Lung (tissue), 12 donors: ENCODE data around the gene KIAA0930. TPM values are rescaled to one million over a fixed set of nuclear protein-coding genes. Genes with fewer than 3 reads are reported as not detected.

ENCODE experiments used
- ATAC-seq: fragments of 200-7000 bp; cut with Tn5 transposase; one replicate; pipeline ENCODE4 v1.9.1; 2020; ENCODE audit warnings: moderate number of reproducible peaks; ENCODE audit not compliant: insufficient read depth, low FRiP score
- DNase-seq, 3 donors: peaks; one replicate each; pipeline ENCODE4 v3.0.0-alpha.2; 2013 to 2017
- H3K27ac ChIP-seq, 2 donors: one replicate each; pipeline ENCODE4 v1.5.1; 2013; ENCODE audit warnings: mild to moderate bottlenecking in 2 of 2, moderate library complexity in 2 of 2, control low read depth in 1 of 2, inconsistent platforms in 1 of 2, low read depth in 1 of 2, low read length in 1 of 2
- H3K27me3 ChIP-seq, 3 donors: one replicate each; pipeline ENCODE4 v1.5.1; 2013; ENCODE audit warnings: low read length in 2 of 3; ENCODE audit not compliant: control insufficient read depth in 3 of 3, insufficient read depth in 3 of 3
- H3K36me3 ChIP-seq, 4 donors: one replicate each; pipeline ENCODE4 v1.5.1; 2013; ENCODE audit warnings: low read length in 4 of 4, mild to moderate bottlenecking in 1 of 4, moderate library complexity in 1 of 4; ENCODE audit not compliant: control insufficient read depth in 4 of 4, insufficient read depth in 4 of 4
- H3K4me1 ChIP-seq, 5 donors: one replicate each; pipeline ENCODE4 v1.5.1; 2013; ENCODE audit warnings: low read length in 5 of 5, mild to moderate bottlenecking in 2 of 5, moderate library complexity in 1 of 5; ENCODE audit not compliant: control insufficient read depth in 5 of 5, insufficient read depth in 5 of 5
- H3K4me3 ChIP-seq: one replicate; pipeline ENCODE4 v1.5.1; 2013; ENCODE audit warnings: mild to moderate bottlenecking, control low read depth, moderate library complexity
- H3K9ac ChIP-seq, 2 donors: one replicate each; pipeline ENCODE4 v1.5.1; 2013; ENCODE audit warnings: low read length in 2 of 2, control low read depth in 1 of 2; ENCODE audit not compliant: insufficient read depth in 1 of 2
- H3K9me3 ChIP-seq, 4 donors: one replicate each; pipeline ENCODE4 v1.5.1; 2013; ENCODE audit warnings: low read length in 3 of 4, mild to moderate bottlenecking in 1 of 4, moderate library complexity in 1 of 4; ENCODE audit not compliant: control insufficient read depth in 4 of 4, insufficient read depth in 3 of 4
- WGBS, 2 donors: extraction: QIAGEN DNeasy Blood & Tissue Kit; methylation state at CpG; one replicate each; pipeline ENCODE4 v1.1.7; 2013; 5-methylcytosine and 5-hydroxymethylcytosine counted together
- polyA plus RNA-seq, 2 donors: library from polyadenylated mRNA; stranded (reverse); fragments of 200-250 nt; gene quantifications; one replicate each; pipeline ENCODE4 v1.2.1, GENCODE V29; 2013
- total RNA-seq, 2 donors: library from RNA; depleted of rRNA in 1 of 2; stranded (reverse); fragments of >200 nt in 1 of 2; gene quantifications; one replicate each; pipeline ENCODE4 v1.2.1, GENCODE V29; 2014 to 2021
- TF ChIP-seq, protein P1 (sequence below): IDR thresholded peaks from 2 replicates; pipeline ENCODE4 v1.5.1; 2012; ENCODE audit warnings: mild to moderate bottlenecking; ENCODE audit errors: control extremely low read depth, extremely low read depth
- donor health status: control.
- donor health status: control.
- donor health status: Bipolar disorder and iron deficiency.
- donor health status: healthy.
- donor health status: DM: yes; HTN: yes; CAD: no.

Gene KIAA0930
- total and polyA plus RNA-seq, 4 donors: 25.9 to 67.3 (median 57.3) TPM

DNA sequence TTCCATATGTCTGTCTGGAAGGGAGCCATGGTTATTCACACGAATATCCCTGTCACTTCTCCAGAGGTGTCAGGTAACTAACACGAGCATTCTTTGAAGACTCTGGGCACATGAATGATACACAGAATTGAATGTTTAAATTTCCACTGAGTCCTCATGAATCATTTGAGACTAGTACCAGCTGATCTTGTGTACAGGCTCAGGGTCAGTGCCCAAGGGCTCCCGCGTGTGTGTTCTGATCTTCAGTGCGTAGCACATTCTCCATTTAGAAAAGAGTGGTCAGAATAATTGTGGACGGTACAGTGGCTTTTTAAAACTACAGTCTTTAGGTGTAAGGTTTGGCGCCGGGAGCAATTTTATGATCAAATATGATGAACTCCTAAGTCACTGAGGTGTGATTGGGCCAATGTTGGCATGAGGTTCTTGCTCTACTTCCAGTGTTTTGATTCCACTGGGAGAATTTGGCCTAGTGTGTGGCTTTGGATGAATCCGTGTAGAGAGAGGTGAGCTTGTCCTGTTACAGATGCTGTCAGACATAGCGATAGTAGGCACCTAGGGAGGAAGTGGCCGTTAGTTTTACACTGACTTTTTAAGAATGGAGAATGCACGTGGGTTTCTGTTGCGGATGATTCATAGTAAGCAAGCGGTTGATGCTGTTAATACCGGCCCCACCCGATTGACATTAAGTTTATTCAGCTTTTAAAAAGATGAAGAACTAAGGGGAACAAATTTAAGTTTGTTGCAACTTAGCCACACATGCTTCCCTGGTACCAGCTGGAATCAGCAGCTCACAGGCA lies 54.8 kb downstream of the KIAA0930 start:
- no peak overlapping the region for H3K9ac ChIP-seq
- TF ChIP-seq, protein P1, sequence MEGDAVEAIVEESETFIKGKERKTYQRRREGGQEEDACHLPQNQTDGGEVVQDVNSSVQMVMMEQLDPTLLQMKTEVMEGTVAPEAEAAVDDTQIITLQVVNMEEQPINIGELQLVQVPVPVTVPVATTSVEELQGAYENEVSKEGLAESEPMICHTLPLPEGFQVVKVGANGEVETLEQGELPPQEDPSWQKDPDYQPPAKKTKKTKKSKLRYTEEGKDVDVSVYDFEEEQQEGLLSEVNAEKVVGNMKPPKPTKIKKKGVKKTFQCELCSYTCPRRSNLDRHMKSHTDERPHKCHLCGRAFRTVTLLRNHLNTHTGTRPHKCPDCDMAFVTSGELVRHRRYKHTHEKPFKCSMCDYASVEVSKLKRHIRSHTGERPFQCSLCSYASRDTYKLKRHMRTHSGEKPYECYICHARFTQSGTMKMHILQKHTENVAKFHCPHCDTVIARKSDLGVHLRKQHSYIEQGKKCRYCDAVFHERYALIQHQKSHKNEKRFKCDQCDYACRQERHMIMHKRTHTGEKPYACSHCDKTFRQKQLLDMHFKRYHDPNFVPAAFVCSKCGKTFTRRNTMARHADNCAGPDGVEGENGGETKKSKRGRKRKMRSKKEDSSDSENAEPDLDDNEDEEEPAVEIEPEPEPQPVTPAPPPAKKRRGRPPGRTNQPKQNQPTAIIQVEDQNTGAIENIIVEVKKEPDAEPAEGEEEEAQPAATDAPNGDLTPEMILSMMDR: no peak
- H3K4me1 ChIP-seq: peaks cover 0 to 12% (median 3%) of the 10 kb centered on the region in 5 donors
- no peak for ATAC-seq
- no peak for DNase-seq
- no peaks in the 10 kb centered on the region for H3K9me3 ChIP-seq
- H3K27me3 ChIP-seq: no peaks in the 10 kb centered on the region
- no peak overlapping the region for H3K27ac ChIP-seq
- H3K36me3 ChIP-seq: peaks cover 20 to 28% (median 25%) of the 10 kb centered on the region in 4 donors
- 82 to 86% methylated on average over 16 of the region's 16 CpGs for whole genome bisulfite sequencing, 2 donors
- no peak overlapping the region for H3K4me3 ChIP-seq

DNA sequence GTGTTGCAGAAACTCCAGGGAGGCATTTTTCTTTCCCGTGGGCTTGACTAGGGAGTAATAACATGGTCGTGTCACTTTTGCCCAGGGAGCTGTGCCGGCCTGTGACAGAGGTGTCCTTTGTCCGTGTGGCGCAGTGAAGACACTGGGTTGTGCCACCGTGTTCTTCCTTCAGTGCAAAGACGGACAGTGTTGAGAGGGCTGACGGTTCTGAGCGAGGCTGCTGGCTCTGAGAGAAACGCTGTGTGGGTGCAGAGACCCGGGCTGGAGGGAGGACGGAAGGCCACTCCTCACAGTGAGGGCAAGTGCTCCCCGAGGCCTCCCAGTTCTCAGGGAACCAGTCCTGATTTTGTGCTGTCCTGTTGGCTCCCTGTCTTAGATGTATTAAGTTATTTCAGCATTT lies 56.7 kb downstream of the KIAA0930 start:
- no peak overlapping the region for H3K27ac ChIP-seq
- ATAC-seq (no peak), DNase-seq (no peak)
- H3K27me3 ChIP-seq: no peaks in the 10 kb centered on the region
- WGBS, 2 donors: 94% methylated on average over 13 of the region's 13 CpGs
- H3K9ac ChIP-seq: no peak overlapping the region
- H3K4me3 ChIP-seq: no peak overlapping the region
- peaks cover 23 to 44% (median 31%) of the 10 kb centered on the region in 4 donors for H3K36me3 ChIP-seq
- H3K9me3 ChIP-seq: no peaks in the 10 kb centered on the region
- TF ChIP-seq, protein P1: no peak
- H3K4me1 ChIP-seq: peaks cover 0 to 1% (median 0%) of the 10 kb centered on the region in 5 donors

DNA sequence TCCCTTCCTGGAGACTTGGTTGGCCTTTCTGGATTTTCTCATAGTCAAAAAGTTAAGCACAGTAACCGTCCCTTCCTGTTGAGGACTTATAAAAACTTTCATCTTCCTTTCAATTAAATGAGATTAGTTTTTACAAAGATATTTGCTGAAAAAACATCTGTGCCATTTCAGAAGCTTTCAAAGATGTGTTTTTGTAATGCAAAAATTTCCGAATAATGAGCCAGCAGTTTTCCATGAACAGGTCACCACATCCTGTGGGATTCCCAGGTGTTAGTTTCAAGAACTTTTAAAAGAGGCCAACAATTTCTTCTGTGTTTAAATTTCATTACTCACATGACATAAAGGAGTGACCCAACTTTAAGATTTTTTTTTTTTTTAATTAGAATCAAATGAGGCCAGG lies 58.9 kb downstream of the KIAA0930 start:
- Histone ChIP-seq H3K9ac (no peak overlapping the region), H3K27me3 (no peaks in the 10 kb centered on the region), H3K36me3 (peaks cover 23 to 52% (median 34%) of the 10 kb centered on the region in 4 donors), H3K9me3 (no peaks in the 10 kb centered on the region), H3K4me1 (peaks cover 0 to 1% (median 0%) of the 10 kb centered on the region in 5 donors), H3K4me3 (no peak overlapping the region), H3K27ac (no peak overlapping the region)
- TF ChIP-seq, protein P1: no peak
- WGBS, 2 donors: 94 to 97% methylated on average over 2 of the region's 2 CpGs
- DNase-seq (no peak), ATAC-seq (no peak)
